ENCODE measurements around the gene IPO4.
A peak's percentile ranks its signal among the peaks of the same experiment; 100 is the strongest.

IPO4 gene

GRCh38 chr14:24188251-24189058 lies at the start of gene IPO4:
Gene IPO4 (minus strand): TSS chr14:24188816. CDS start chr14:24188787, 29 bp downstream.
- H3K27ac ChIP-seq = peak within 1 kb of the TSS; percentile 87
- TF ChIP-seq ZFX (IDR thresholded peaks at IDR 0.05) = peak; percentile 65; the same call in 1 of the 2 replicates
- no peak for TF ChIP-seq CTCF (conservative IDR thresholded peaks at IDR 0.05)

- TF ChIP-seq ZFX (IDR thresholded peaks at IDR 0.05) (no peak), CTCF (conservative IDR thresholded peaks at IDR 0.05) (no peak)
- H3K27ac ChIP-seq = no peak overlapping the region
These were observed 49.5 kb upstream of the IPO4 start for GRCh38 chr14:24238123-24238522.

- TF ChIP-seq ZFX (IDR thresholded peaks at IDR 0.05) (no peak), CTCF (conservative IDR thresholded peaks at IDR 0.05) (no peak)
These were observed 48.9 kb upstream of the IPO4 start for GRCh38 chr14:24237463-24237955.

GRCh38 chr14:24236689-24237462 lies 48.3 kb upstream of the IPO4 start:
- no peak for TF ChIP-seq CTCF (conservative IDR thresholded peaks at IDR 0.05)
- TF ChIP-seq ZFX (IDR thresholded peaks at IDR 0.05) = no peak
- H3K27ac ChIP-seq = no peak overlapping the region

More at GRCh38 chr14:24237463-24237955, 48.9 kb upstream of the IPO4 start:
- H3K27ac ChIP-seq = no peak overlapping the region

GRCh38 chr14:24235804-24236688 lies 47.4 kb upstream of the IPO4 start:
- TF ChIP-seq CTCF (conservative IDR thresholded peaks at IDR 0.05) (no peak), ZFX (IDR thresholded peaks at IDR 0.05) (no peak)
- no peak overlapping the region for H3K27ac ChIP-seq

GRCh38 chr14:24234095-24235005 lies 45.7 kb upstream of the IPO4 start:
- H3K27ac ChIP-seq = no peak overlapping the region

More at GRCh38 chr14:24234095-24235005, 45.7 kb upstream of the IPO4 start:
- TF ChIP-seq CTCF (conservative IDR thresholded peaks at IDR 0.05) (no peak), ZFX (IDR thresholded peaks at IDR 0.05) (no peak)

All from C4-2B (cell line).